ENCODE results near the gene TSSK2.
A peak's percentile ranks its signal among the peaks of the same experiment; 100 is the strongest.

Gene TSSK2

GRCh38 chr22:19176175-19176643, 45.1 kb downstream of the TSSK2 start (continued):
- TF ChIP-seq, protein P1, sequence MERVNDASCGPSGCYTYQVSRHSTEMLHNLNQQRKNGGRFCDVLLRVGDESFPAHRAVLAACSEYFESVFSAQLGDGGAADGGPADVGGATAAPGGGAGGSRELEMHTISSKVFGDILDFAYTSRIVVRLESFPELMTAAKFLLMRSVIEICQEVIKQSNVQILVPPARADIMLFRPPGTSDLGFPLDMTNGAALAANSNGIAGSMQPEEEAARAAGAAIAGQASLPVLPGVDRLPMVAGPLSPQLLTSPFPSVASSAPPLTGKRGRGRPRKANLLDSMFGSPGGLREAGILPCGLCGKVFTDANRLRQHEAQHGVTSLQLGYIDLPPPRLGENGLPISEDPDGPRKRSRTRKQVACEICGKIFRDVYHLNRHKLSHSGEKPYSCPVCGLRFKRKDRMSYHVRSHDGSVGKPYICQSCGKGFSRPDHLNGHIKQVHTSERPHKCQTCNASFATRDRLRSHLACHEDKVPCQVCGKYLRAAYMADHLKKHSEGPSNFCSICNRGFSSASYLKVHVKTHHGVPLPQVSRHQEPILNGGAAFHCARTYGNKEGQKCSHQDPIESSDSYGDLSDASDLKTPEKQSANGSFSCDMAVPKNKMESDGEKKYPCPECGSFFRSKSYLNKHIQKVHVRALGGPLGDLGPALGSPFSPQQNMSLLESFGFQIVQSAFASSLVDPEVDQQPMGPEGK (tag by site-specific recombination; IDR thresholded peaks at IDR 0.05): peak; percentile 72
- TF ChIP-seq ZNF155 (tag by site-specific recombination; IDR thresholded peaks at IDR 0.05): no peak

DNA sequence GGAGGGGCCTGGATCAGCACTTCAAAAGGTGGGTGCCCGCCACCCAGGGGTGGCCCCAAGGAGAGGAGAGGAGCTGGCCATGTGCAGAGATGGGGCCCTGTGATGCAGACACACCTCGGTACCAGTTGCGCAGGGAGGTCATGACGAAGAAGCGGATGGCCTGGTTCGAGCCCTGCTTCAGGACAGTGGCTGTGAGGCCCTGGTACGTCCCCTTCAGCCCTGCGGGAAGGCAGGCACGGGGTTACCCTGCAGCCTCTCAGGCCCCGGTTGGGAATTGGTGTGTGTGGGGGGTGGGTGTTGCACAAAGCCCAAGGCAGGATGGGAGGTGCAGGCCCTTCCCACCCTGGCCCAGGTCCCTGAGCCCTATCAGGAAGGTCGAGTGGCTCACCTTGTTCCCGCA, 45.6 kb downstream of the TSSK2 start:
- POLR2A ChIA-PET: interaction anchor here (1.1 kb wide), 1 partner anchor 61 kb away, joined by 3 read pairs; no protein-coding TSS in a partner anchor
- Histone ChIP-seq H3K27ac (ENCODE audit: extremely low read depth, low read depth, low read length) (peak overlapping the region; percentile 84; the same call in 1 of the 2 replicates), H3K4me3 (ENCODE audit: low read depth, low read length) (peak overlapping the region; percentile 82; the same call in 1 of the 2 replicates)
- TF ChIP-seq ZNF692 (tag by site-specific recombination; IDR thresholded peaks at IDR 0.05) (0 out of 2 replicates have a peak, but pooled peaks have one; percentile 8), ZBTB20 (tag by site-specific recombination; IDR thresholded peaks at IDR 0.05) (peak; percentile 59), ZSCAN4 (tag by site-specific recombination; IDR thresholded peaks at IDR 0.05) (no peak), ZNF423 (tag by site-specific recombination; IDR thresholded peaks at IDR 0.05) (peak; percentile 87), SCRT1 (tag by site-specific recombination; IDR thresholded peaks at IDR 0.05; ENCODE audit: borderline replicate concordance) (peak; percentile 54; the same call in 1 of the 2 replicates), WT1 (tag by site-specific recombination; IDR thresholded peaks at IDR 0.05) (peak; percentile 37; the same call in 1 of the 2 replicates), SETDB1 (IDR thresholded peaks at IDR 0.05; ENCODE audit: insufficient read length, low read length) (no peak), OSR2 (tag by site-specific recombination; IDR thresholded peaks at IDR 0.05) (no peak), SCRT2 (tag by site-specific recombination; IDR thresholded peaks at IDR 0.05) (peak; percentile 52), ZNF777 (tag by site-specific recombination; IDR thresholded peaks at IDR 0.05; ENCODE audit: borderline replicate concordance) (no peak), ZBTB49 (tag by site-specific recombination; IDR thresholded peaks at IDR 0.05; ENCODE audit: low read depth) (no peak), BCL11B (tag by site-specific recombination; IDR thresholded peaks at IDR 0.05; ENCODE audit: low read depth) (peak; percentile 72; the same call in 1 of the 2 replicates), REPIN1 (tag by site-specific recombination; IDR thresholded peaks at IDR 0.05; ENCODE audit: low read depth) (no peak), ZNF791 (tag by site-specific recombination; IDR thresholded peaks at IDR 0.05) (no peak), SP2 (tag by site-specific recombination; IDR thresholded peaks at IDR 0.05) (peak; percentile 54), BCL11A (tag by site-specific recombination; IDR thresholded peaks at IDR 0.05; ENCODE audit: low read depth) (peak; percentile 72; the same call in 1 of the 2 replicates), ZNF302 (tag by site-specific recombination; IDR thresholded peaks at IDR 0.05; ENCODE audit: low read depth) (no peak), ZNF600 (tag by site-specific recombination; IDR thresholded peaks at IDR 0.05) (peak; percentile 69), GLIS1 (tag by site-specific recombination; IDR thresholded peaks at IDR 0.05) (peak; percentile 54; the same call in 1 of the 2 replicates), ZXDB (tag by site-specific recombination; IDR thresholded peaks at IDR 0.05) (peak; percentile 74; the same call in 1 of the 2 replicates), ZNF76 (tag by site-specific recombination; IDR thresholded peaks at IDR 0.05; ENCODE audit: borderline replicate concordance, low read depth) (peak; percentile 71; the same call in 1 of the 2 replicates), BCL6B (tag by site-specific recombination; IDR thresholded peaks at IDR 0.05) (no peak), ZNF707 (tag by site-specific recombination; IDR thresholded peaks at IDR 0.05) (no peak), ZNF416 (tag by site-specific recombination; IDR thresholded peaks at IDR 0.05) (no peak)
- TF ChIP-seq, protein P2, sequence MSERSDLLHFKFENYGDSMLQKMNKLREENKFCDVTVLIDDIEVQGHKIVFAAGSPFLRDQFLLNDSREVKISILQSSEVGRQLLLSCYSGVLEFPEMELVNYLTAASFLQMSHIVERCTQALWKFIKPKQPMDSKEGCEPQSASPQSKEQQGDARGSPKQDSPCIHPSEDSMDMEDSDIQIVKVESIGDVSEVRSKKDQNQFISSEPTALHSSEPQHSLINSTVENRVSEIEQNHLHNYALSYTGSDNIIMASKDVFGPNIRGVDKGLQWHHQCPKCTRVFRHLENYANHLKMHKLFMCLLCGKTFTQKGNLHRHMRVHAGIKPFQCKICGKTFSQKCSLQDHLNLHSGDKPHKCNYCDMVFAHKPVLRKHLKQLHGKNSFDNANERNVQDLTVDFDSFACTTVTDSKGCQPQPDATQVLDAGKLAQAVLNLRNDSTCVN (tag by site-specific recombination; optimal IDR thresholded peaks at IDR 0.05): no peak

More for the DNA sequence above, 45.6 kb downstream of the TSSK2 start:
- H3K9me3 ChIP-seq (ENCODE audit: control insufficient read depth, insufficient read depth, low read depth, low read length): no peaks in the 10 kb centered on the region
- peaks cover 0 to 46% of the 10 kb centered on the region in 2 experiments; a peak in 1 of 3 replicates for H3K36me3 ChIP-seq (ENCODE audit: control insufficient read depth in 2 of 2, insufficient read depth in 1 of 2, low read length in 2 of 2)
- H3K4me1 ChIP-seq (ENCODE audit: control insufficient read depth, insufficient read depth, low read length): no peaks in the 10 kb centered on the region; the same call in 1 of the 2 replicates
- CTCF ChIA-PET: interaction anchor here (1.4 kb wide), 1 partner anchor 32 kb away, joined by 6 read pairs; the partner anchor contains the start of gene ESS2
